K562 (cell line): ENCODE data around the gene SHROOM3. TPM values are rescaled to one million over a fixed set of nuclear protein-coding genes. Genes with fewer than 3 reads are reported as not detected.

Source experiments
- ATAC-seq: fragments of 200-7000 bp; cut with Tn5 transposase; 3 replicates; pipeline ENCODE4 v1.9.1; 2020; ENCODE audit warnings: moderate library complexity
- BruUV-seq: library from RNA; stranded (reverse); fragments of 400-500 nt; replicated peaks from 2 replicates; lab custom pipeline; 2021; lab: Mats Ljungman, UMichigan
- CTCF ChIA-PET: fragments of 300-600 bp; formaldehyde crosslinking; extraction: SDS; loops from one replicate; lab custom pipeline; 2021; ENCODE audit warnings: low intra/inter-chr PET ratio; lab: Yijun Ruan, JAX
- POLR2A ChIA-PET: fragments of 300-600, 350-650 bp; sonication (Branson Sonifier 250); formaldehyde crosslinking; extraction: SDS; loops from one replicate; lab custom pipeline; 2021; ENCODE audit warnings: antibody characterized with exemption, inconsistent platforms; lab: Yijun Ruan, JAX
- DNase-seq, 4 experiments: peaks; one replicate each; pipeline versions ENCODE4 v3.0.0 to v3.0.0-alpha.2; 2011 to 2018; ENCODE audit warnings: low spot score in 3 of 4, mixed read lengths in 3 of 4; ENCODE audit errors: extremely low read depth in 1 of 4
- FAIRE-seq: peaks from 2 replicates; lab custom pipeline; 2011; peaks lifted over from hg19 to GRCh38; lab: Jason Lieb, UNC
- H2AFZ ChIP-seq: 2 replicates; pipeline ENCODE4 v1.6.0; 2011; ENCODE audit warnings: low read depth, low read length, control low read depth, inconsistent platforms
- H3K27ac ChIP-seq: fragments of 200-600 bp; 3 replicates; pipeline ENCODE4 v1.8.0; 2011; ENCODE audit warnings: low read depth, mild to moderate bottlenecking, control low read depth, inconsistent platforms, low read length, moderate library complexity, mixed read lengths; ENCODE audit errors: extremely low read depth
- H3K27me3 ChIP-seq, 2 experiments: fragments of 300-600 bp in 1 of 2; 2 replicates in 1 of 2; 3 replicates in 1 of 2; pipeline versions ENCODE4 v1.6.0 to v1.8.0; 2011; ENCODE audit warnings: inconsistent platforms in 2 of 2, low read length in 2 of 2, mild to moderate bottlenecking in 1 of 2, mixed read lengths in 1 of 2, moderate library complexity in 1 of 2; ENCODE audit not compliant: control insufficient read depth in 2 of 2, insufficient read depth in 2 of 2
- H3K36me3 ChIP-seq: fragments of 300-600 bp; 3 replicates; pipeline ENCODE4 v1.8.0; 2011; ENCODE audit warnings: mild to moderate bottlenecking, low read length, inconsistent platforms; ENCODE audit not compliant: control insufficient read depth, insufficient read depth
- H3K4me1 ChIP-seq, 2 experiments: fragments of 200-600 bp in 1 of 2; replicated peaks in 1 of 2; 2 replicates in 1 of 2; 3 replicates in 1 of 2; pipeline versions ENCODE4 v1.5.1 to v1.8.0; 2011; ENCODE audit warnings: inconsistent platforms in 2 of 2, low read length in 2 of 2, mild to moderate bottlenecking in 1 of 2, mixed read lengths in 1 of 2, moderate library complexity in 1 of 2; ENCODE audit not compliant: control insufficient read depth in 2 of 2, insufficient read depth in 2 of 2
- H3K4me2 ChIP-seq: 2 replicates; pipeline ENCODE4 v1.6.1; 2011; ENCODE audit warnings: low read length, control low read depth, inconsistent platforms, mixed read lengths; ENCODE audit not compliant: insufficient read depth
- H3K4me3 ChIP-seq: fragments of 200-600 bp; sonication (generic), shearing (Covaris generic); 2 replicates; pipeline ENCODE4 v1.5.1; 2016; ENCODE audit warnings: control low read depth, inconsistent platforms
- H3K79me2 ChIP-seq: fragments of 200-600 bp; 3 replicates; pipeline ENCODE4 v1.8.0; 2011; ENCODE audit warnings: low read length, inconsistent platforms; ENCODE audit not compliant: control insufficient read depth, insufficient read depth
- H3K9ac ChIP-seq, 2 experiments: 2 replicates each; pipeline versions ENCODE4 v1.6.0 to v1.6.1; 2011; ENCODE audit warnings: low read depth in 2 of 2, low read length in 2 of 2, control low read depth in 1 of 2, inconsistent platforms in 1 of 2, mild to moderate bottlenecking in 1 of 2, mixed read lengths in 1 of 2; ENCODE audit not compliant: insufficient read depth in 1 of 2
- H3K9me1 ChIP-seq: one replicate; pipeline ENCODE4 v1.6.0; 2011; ENCODE audit warnings: inconsistent platforms, mild to moderate bottlenecking, low read length, moderate library complexity; ENCODE audit not compliant: control insufficient read depth, insufficient read depth
- H3K9me3 ChIP-seq: replicated peaks from 2 replicates; pipeline ENCODE4 v1.5.1; 2011; ENCODE audit warnings: low read depth, low read length, inconsistent platforms; ENCODE audit not compliant: control insufficient read depth, insufficient read depth
- H4K20me1 ChIP-seq: replicated peaks from 2 replicates; pipeline ENCODE4 v1.6.1; 2011; ENCODE audit warnings: low read length, inconsistent platforms, mixed read lengths; ENCODE audit not compliant: control insufficient read depth, insufficient read depth
- ADNP ChIP-seq: fragments of 200-800 bp; sonication (Bioruptor generic); IDR thresholded peaks from 2 replicates; pipeline ENCODE4 v1.6.1; 2016; ENCODE audit warnings: missing genetic modification characterization, missing compliant biosample characterization
- GATAD2A ChIP-seq: fragments of 450-650 bp; IDR thresholded peaks from 2 replicates; pipeline ENCODE4 v1.6.1; 2017
- KLF13 ChIP-seq: fragments of 450-650 bp; IDR thresholded peaks from 2 replicates; pipeline ENCODE4 v1.6.1; 2016; ENCODE audit warnings: missing genetic modification characterization, low read depth, mild to moderate bottlenecking, missing compliant biosample characterization, moderate library complexity, borderline replicate concordance
- SAP30 ChIP-seq: fragments of 200-600 bp; sonication (generic); IDR thresholded peaks from 2 replicates; pipeline ENCODE4 v1.6.1; 2012; ENCODE audit warnings: borderline replicate concordance, low read depth, mild to moderate bottlenecking, moderate library complexity, low read length, control low read depth, inconsistent platforms; ENCODE audit not compliant: insufficient read depth, poor library complexity, severe bottlenecking
- STAT5B ChIP-seq: fragments of 250-450 bp; sonication (Bioruptor Pico); IDR thresholded peaks from 2 replicates; pipeline ENCODE4 v1.8.0; 2021; ENCODE audit warnings: mild to moderate bottlenecking, inconsistent platforms
- ZNF133 ChIP-seq: fragments of 250-450 bp; sonication (Bioruptor Pico); IDR thresholded peaks from 2 replicates; pipeline ENCODE4 v1.4.0; 2020; ENCODE audit warnings: mild to moderate bottlenecking
- ZSCAN32 ChIP-seq: fragments of 450-650 bp; formaldehyde crosslinking; IDR thresholded peaks from 2 replicates; pipeline ENCODE4 v1.4.0; 2020; ENCODE audit warnings: mild to moderate bottlenecking, moderate library complexity
- WGBS: fragments of 100-300 bp; shearing (Covaris generic); methylation state at CpG from one replicate; pipeline ENCODE4 v1.1.6; 2016; ENCODE audit warnings: low coverage, mixed read lengths; ENCODE audit not compliant: insufficient coverage; ENCODE audit errors: missing lambda C conversion rate; 5-methylcytosine and 5-hydroxymethylcytosine counted together
- in situ Hi-C: fragments of 300-500 bp; cut with MboI; formaldehyde crosslinking; loops from 4 replicates; pipeline ENCODE4 v1.15.0; 2018; ENCODE audit warnings: inconsistent platforms, mixed read lengths
- intact Hi-C: fragments of 100-400 bp; cut with micrococcal nuclease; formaldehyde crosslinking; loops from 2 replicates; pipeline ENCODE4 v1.14.2; 2022
- polyA plus RNA-seq, 8 experiments: library from polyadenylated mRNA; depleted of rRNA in 4 of 8; stranded (reverse) in 5 of 8; unstranded in 3 of 8; fragments of >200 nt; fragmentation: Nextera tagmentation in 2 of 8; fragmentation: Illumina TruSeq in 1 of 8; extraction: Ambion mirVana in 2 of 8; extraction: Trizol in 1 of 8; gene quantifications; 2 replicates each; pipeline versions ENCODE4 v1.2.1 to v1.2.3, GENCODE V29; 2011 to 2014; ENCODE audit warnings: inconsistent platforms in 1 of 8, missing spikeins in 1 of 8
- total RNA-seq, 7 experiments: library from RNA; depleted of rRNA in 6 of 7; stranded (reverse); fragments of >200 nt in 6 of 7; fragmentation: Illumina TruSeq in 2 of 7; extraction: Trizol in 2 of 7; gene quantifications; 2 replicates each; pipeline versions ENCODE4 v1.2.1 to v1.2.3, GENCODE V29; 2011 to 2021; ENCODE audit warnings: low replicate concordance in 1 of 7
- TF ChIP-seq, protein P1 (sequence below), 2 experiments: fragments of 450-650 bp; conservative IDR thresholded peaks; 2 replicates each; pipeline ENCODE4 v1.6.1; 2017; ENCODE audit warnings: mild to moderate bottlenecking in 2 of 2, moderate library complexity in 2 of 2

Gene SHROOM3
- total and polyA plus RNA-seq, 9 of the 15 experiments (the other 6 are each of a cell fraction or from before 2014, with no cell fraction given), result 0.01 to 0.07 TPM; not detected in 7

DNA sequence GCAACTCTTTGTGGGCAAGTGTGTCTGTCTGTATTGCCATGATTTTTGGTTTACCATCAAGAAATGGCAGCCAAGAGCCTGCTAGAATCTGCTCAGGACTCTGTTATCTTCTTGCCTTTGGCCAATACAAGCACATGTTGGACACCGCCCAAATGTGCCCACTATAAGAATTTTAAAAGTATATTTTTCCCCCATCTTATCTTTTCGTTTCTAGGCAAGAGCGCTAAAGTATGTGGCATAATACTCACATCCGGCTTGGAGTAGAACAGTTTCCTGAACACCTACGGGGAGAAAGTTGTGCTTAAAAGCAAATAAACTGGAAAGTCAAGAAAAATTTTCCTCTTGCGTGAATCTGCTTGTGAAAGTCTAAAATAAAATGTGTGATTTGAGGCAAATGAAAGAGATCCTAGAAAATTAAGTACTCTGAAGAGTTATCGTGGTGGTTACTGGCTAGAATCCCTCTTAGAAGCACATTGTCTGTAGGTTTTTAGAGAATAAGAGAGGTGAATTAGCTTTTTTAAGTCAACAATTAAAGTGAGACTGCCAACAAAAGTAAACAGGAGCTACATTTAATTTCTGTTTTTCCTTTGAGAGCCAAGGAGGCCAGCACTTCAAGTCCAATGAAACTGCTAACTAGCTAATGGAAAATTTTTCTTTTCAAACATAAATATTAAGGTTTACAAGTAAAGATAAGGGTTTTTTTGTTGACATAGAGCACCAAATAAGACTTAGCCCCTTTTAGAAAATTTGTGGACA is 242.7 kb downstream of the SHROOM3 start (continued):
- TF ChIP-seq, protein P1, sequence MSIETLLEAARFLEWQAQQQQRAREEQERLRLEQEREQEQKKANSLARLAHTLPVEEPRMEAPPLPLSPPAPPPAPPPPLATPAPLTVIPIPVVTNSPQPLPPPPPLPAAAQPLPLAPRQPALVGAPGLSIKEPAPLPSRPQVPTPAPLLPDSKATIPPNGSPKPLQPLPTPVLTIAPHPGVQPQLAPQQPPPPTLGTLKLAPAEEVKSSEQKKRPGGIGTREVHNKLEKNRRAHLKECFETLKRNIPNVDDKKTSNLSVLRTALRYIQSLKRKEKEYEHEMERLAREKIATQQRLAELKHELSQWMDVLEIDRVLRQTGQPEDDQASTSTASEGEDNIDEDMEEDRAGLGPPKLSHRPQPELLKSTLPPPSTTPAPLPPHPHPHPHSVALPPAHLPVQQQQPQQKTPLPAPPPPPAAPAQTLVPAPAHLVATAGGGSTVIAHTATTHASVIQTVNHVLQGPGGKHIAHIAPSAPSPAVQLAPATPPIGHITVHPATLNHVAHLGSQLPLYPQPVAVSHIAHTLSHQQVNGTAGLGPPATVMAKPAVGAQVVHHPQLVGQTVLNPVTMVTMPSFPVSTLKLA (conservative IDR thresholded peaks at IDR 0.05), result no peak
- no peak for TF ChIP-seq ZNF133 (CRISPR knock-in tag)

DNA sequence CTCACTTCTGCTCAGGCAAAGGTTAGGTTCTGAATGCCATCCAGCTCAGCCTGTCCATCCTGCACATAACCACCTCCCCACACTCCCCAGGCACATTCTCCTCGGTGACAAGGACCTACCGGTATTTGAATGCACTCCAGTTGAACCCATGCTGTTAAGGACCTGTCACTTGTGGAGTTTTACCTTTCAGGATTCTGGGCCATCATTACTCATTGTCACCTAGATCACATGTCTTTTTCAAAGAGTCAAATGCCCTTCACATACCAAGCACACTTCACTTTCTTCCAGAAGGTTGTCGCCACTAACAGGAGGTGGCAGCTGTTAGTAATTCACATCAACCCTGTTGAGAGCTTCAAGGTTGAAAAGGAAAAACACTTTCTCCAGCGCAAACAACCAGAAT is 244.7 kb downstream of the SHROOM3 start:
- TF ChIP-seq ADNP (tag) (no peak), SAP30 (no peak), STAT5B (CRISPR knock-in tag) (no peak), KLF13 (tag) (no peak), ZSCAN32 (no peak), GATAD2A (no peak)
- TF ChIP-seq, all 486 proteins: peak for 0
- Histone ChIP-seq H3K79me2 (no peaks in the 10 kb centered on the region), H3K4me3 (no peak overlapping the region), H3K4me2 (no peak overlapping the region), H3K27me3 (peaks cover 7% of the 10 kb centered on the region in 2 experiments; a peak in 1 of 5 replicates), H3K36me3 (no peaks in the 10 kb centered on the region), H3K4me1 (no peaks in the 10 kb centered on the region), H3K9ac (no peak overlapping the region), H3K9me3 (no peaks in the 10 kb centered on the region), H4K20me1 (no peaks in the 10 kb centered on the region), H3K27ac (no peak overlapping the region), H3K9me1 (no peaks in the 10 kb centered on the region), H2AFZ (no peak overlapping the region)
- DNase-seq (no peak), FAIRE-seq (no peak), ATAC-seq (no peak)
- intact Hi-C loops (no loop called here), in situ Hi-C loops (no loop called here)
- BruUV-seq, result no TSS peak
- CTCF ChIA-PET, result no interaction called here
- WGBS, result 1% methylated on average over 4 of the region's 4 CpGs
- POLR2A ChIA-PET, result no interaction called here
